Measurements from ENCODE around the gene MAP3K6.

The MAP3K6 gene

GRCh38 chr1:27353629-27354028, 13.1 kb downstream of the MAP3K6 start:
- TF ChIP-seq, protein P1, sequence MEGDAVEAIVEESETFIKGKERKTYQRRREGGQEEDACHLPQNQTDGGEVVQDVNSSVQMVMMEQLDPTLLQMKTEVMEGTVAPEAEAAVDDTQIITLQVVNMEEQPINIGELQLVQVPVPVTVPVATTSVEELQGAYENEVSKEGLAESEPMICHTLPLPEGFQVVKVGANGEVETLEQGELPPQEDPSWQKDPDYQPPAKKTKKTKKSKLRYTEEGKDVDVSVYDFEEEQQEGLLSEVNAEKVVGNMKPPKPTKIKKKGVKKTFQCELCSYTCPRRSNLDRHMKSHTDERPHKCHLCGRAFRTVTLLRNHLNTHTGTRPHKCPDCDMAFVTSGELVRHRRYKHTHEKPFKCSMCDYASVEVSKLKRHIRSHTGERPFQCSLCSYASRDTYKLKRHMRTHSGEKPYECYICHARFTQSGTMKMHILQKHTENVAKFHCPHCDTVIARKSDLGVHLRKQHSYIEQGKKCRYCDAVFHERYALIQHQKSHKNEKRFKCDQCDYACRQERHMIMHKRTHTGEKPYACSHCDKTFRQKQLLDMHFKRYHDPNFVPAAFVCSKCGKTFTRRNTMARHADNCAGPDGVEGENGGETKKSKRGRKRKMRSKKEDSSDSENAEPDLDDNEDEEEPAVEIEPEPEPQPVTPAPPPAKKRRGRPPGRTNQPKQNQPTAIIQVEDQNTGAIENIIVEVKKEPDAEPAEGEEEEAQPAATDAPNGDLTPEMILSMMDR (IDR thresholded peaks at IDR 0.05; ENCODE audit: insufficient read depth, low read depth, low read length, missing control alignments), result no peak
- H3K4me3 ChIP-seq (ENCODE audit: low read depth, low read length), result no peak overlapping the region
- no peak for DNase-seq (ENCODE audit: low read depth)

DNA sequence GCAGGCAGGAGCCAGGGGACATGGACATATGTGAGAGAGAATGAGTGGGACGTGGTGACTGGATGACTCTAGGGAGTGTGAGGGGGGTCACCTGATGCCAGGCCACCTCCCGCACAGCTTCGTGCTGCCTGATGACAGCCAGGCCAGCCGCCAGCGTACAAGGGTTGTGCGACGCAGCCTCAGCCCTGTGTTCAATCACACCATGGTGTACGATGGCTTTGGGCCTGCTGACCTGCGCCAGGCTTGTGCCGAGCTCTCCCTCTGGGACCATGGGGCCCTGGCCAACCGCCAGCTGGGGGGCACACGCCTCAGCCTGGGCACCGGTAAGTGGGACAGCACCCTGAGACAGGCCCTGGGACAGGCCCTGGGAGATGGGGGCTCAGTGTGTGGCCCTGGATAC, 13.6 kb downstream of the MAP3K6 start:
- H3K4me3 ChIP-seq (ENCODE audit: low read depth, low read length), result no peak overlapping the region
- TF ChIP-seq, protein P1 (IDR thresholded peaks at IDR 0.05; ENCODE audit: insufficient read depth, low read depth, low read length, missing control alignments), result no peak
- DNase-seq (ENCODE audit: low read depth), result no peak

- TF ChIP-seq, protein P1 (IDR thresholded peaks at IDR 0.05; ENCODE audit: insufficient read depth, low read depth, low read length, missing control alignments), result no peak
- no peak for DNase-seq (ENCODE audit: low read depth)
- no peak overlapping the region for H3K4me3 ChIP-seq (ENCODE audit: low read depth, low read length)
These were observed 15.1 kb downstream of the MAP3K6 start for GRCh38 chr1:27351541-27352107.

GRCh38 chr1:27350663-27351540, 15.9 kb downstream of the MAP3K6 start:
- no peak for DNase-seq (ENCODE audit: low read depth)
- no peak overlapping the region for H3K4me3 ChIP-seq (ENCODE audit: low read depth, low read length)
- TF ChIP-seq, protein P1 (IDR thresholded peaks at IDR 0.05; ENCODE audit: insufficient read depth, low read depth, low read length, missing control alignments), result no peak

DNA sequence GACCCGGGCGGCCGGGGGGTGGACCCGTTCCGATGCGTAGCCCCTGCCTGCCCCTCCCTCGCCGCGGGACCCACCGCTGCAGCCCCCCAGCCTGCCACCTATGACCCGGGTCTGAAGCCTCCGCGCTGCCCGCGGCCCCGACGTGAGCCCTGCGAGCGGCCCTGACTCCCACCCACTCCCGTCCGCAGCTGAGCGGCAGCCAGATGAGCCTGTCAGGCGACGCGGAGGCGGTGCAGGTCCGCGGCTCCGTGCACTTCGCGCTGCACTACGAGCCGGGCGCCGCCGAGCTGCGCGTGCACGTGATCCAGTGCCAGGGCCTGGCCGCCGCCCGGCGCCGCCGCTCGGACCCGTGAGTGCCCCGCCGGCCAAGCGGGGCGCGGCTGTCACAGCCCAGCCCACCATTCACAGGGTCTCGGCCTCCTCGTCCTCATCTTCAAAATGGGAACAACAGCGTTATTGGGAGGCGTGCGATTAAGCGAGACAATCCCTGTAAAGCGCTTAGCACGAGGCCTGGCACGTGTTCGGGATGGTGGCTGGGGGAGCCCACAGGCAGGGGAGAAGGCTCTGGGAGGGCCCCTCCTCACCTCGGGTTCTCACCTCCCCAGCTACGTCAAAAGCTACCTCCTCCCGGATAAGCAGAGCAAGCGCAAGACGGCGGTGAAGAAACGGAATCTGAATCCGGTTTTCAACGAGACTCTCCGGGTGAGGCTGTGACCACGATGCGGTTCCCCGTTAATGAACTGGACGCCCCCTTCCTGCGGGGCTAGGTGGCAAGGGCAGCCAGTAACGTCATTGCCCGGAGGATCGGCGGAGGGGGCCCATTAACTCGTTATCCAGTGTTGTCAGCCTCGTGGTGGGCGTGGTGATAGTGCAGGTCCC, 16.7 kb downstream of the MAP3K6 start:
- TF ChIP-seq, protein P1 (IDR thresholded peaks at IDR 0.05; ENCODE audit: insufficient read depth, low read depth, low read length, missing control alignments), result no peak
- H3K4me3 ChIP-seq (ENCODE audit: low read depth, low read length), result no peak overlapping the region
- no peak for DNase-seq (ENCODE audit: low read depth)

DNA sequence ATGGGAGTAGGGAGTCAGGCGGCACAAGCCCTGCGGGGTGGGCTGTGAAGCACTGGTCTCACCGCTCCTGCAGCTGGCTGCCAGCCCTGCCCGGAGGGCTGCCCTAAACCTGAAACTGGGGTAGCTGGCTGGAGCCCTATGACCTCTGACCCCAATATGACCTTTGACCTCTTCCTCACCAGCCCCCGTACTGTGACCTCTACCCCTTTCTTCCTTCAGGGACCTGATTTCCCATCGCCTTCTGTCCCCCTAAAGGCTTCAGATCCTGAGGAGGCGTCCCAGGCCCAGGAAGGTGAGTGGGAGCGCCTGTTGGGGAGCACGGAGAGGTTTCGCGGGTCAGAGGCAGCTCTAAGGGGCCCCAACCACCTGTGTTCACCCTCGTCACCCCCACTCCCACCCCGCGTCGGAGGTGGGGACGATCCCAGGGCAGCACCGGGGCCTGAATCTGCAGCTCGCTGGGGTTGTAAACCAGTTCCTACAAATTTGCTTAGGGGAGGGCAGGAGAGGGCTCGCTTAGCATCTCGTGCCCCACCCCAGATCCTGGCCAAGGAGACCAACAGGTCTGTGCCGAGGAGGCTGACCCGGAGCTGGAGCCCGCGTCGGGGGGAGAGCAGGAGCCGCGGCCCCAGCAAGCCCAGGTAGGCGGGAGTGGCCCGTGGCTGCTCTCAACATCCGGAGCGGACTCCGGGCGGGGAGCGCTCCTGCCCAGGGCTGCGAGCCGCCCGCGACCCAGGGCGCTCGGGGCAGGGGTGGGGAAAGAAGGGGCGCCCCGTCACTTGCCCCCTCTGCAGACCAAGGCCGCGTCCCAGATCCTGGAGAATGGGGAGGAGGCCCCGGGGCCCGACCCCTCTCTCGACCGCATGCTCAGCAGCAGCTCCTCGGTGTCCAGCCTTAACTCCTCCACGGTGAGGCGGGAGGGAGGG, 17.6 kb downstream of the MAP3K6 start:
- no peak overlapping the region for H3K4me3 ChIP-seq (ENCODE audit: low read depth, low read length)
- DNase-seq (ENCODE audit: low read depth), result no peak

More for the DNA sequence above, 17.6 kb downstream of the MAP3K6 start:
- TF ChIP-seq, protein P1 (IDR thresholded peaks at IDR 0.05; ENCODE audit: insufficient read depth, low read depth, low read length, missing control alignments), result no peak
